ENCODE results near the gene CA6. TPM values are rescaled to one million over a fixed set of nuclear protein-coding genes. Genes with fewer than 3 reads are reported as not detected.

Gene CA6
- polyA plus RNA-seq, 1 donor (not counting 4 experiments of a cell fraction or from before 2014, with no cell fraction given): not detected

DNA sequence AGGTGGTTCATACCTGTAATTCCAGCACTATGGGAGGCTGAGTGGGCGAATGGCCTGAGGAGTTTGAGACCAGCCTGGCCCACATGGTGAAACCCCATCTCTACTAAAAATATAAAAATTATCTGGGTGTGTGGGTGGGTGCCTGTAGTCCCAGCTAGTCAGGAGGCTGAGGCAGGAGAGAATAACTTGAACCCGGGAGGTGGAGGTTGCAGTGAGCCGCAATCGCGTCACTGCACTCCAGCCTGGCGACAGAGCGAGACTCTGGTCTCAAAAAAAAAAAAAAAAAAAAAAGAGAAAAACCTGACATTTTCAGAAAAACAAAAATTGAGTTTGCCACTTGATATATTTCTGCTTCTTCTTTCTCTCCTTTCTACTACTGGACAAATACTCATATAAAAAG is 24.3 kb downstream of the CA6 start:
- no peaks in the 10 kb centered on the region for H3K4me1 ChIP-seq (ENCODE audit: control insufficient read depth, extremely low read depth, insufficient read depth, low read length)
- TF ChIP-seq, protein P1, sequence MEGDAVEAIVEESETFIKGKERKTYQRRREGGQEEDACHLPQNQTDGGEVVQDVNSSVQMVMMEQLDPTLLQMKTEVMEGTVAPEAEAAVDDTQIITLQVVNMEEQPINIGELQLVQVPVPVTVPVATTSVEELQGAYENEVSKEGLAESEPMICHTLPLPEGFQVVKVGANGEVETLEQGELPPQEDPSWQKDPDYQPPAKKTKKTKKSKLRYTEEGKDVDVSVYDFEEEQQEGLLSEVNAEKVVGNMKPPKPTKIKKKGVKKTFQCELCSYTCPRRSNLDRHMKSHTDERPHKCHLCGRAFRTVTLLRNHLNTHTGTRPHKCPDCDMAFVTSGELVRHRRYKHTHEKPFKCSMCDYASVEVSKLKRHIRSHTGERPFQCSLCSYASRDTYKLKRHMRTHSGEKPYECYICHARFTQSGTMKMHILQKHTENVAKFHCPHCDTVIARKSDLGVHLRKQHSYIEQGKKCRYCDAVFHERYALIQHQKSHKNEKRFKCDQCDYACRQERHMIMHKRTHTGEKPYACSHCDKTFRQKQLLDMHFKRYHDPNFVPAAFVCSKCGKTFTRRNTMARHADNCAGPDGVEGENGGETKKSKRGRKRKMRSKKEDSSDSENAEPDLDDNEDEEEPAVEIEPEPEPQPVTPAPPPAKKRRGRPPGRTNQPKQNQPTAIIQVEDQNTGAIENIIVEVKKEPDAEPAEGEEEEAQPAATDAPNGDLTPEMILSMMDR (optimal IDR thresholded peaks at IDR 0.05 in 1 of 3, IDR thresholded peaks at IDR 0.05 in 1 of 3, conservative IDR thresholded peaks at IDR 0.05 in 1 of 3; ENCODE audit: extremely low read depth in 1 of 3, insufficient read depth in 2 of 3, low read length in 3 of 3): no peak
- TF ChIP-seq EZH2 (IDR thresholded peaks at IDR 0.05; ENCODE audit: low read length): no peak
- H3K9me1 ChIP-seq (ENCODE audit: control insufficient read depth, extremely low read depth, insufficient read depth, low read length): no peaks in the 10 kb centered on the region
- no peaks in the 10 kb centered on the region for H3K9me3 ChIP-seq (ENCODE audit: control insufficient read depth, low read depth, low read length)
- dilution Hi-C loops (cut with MboI; ENCODE audit: extremely low pct_ligation_motif_present, low sequenced_read_pairs): no loop called here
- H3K4me3 ChIP-seq (ENCODE audit: control insufficient read depth in 2 of 3, extremely low read depth in 1 of 3, insufficient read depth in 2 of 3, low read depth in 1 of 3, low read length in 3 of 3): no peak overlapping the region
- H3K4me2 ChIP-seq (ENCODE audit: control insufficient read depth, extremely low read depth, insufficient read depth, low read depth, low read length): no peak overlapping the region
- no peaks in the 10 kb centered on the region for H3K36me3 ChIP-seq (ENCODE audit: control insufficient read depth in 2 of 2, extremely low read depth in 1 of 2, insufficient read depth in 2 of 2, low read length in 2 of 2)
- DNase-seq (ENCODE audit: low read depth, low spot score): no peak
- no peaks in the 10 kb centered on the region for H4K20me1 ChIP-seq (ENCODE audit: control insufficient read depth, extremely low read depth, insufficient read depth, low read length)
- no peak overlapping the region for H2AFZ ChIP-seq (ENCODE audit: control insufficient read depth, low read length)
- H3K27ac ChIP-seq (ENCODE audit: control insufficient read depth, insufficient read depth, low read length): no peak overlapping the region
- no peaks in the 10 kb centered on the region for H3K27me3 ChIP-seq (ENCODE audit: control insufficient read depth, extremely low read depth, insufficient read depth, low read length)
- H3K9ac ChIP-seq (ENCODE audit: control insufficient read depth, extremely low read depth, insufficient read depth, low read length): no peak overlapping the region
- no peaks in the 10 kb centered on the region for H3K79me2 ChIP-seq (ENCODE audit: control insufficient read depth, insufficient read depth, low read length)
- FAIRE-seq: no peak

DNA sequence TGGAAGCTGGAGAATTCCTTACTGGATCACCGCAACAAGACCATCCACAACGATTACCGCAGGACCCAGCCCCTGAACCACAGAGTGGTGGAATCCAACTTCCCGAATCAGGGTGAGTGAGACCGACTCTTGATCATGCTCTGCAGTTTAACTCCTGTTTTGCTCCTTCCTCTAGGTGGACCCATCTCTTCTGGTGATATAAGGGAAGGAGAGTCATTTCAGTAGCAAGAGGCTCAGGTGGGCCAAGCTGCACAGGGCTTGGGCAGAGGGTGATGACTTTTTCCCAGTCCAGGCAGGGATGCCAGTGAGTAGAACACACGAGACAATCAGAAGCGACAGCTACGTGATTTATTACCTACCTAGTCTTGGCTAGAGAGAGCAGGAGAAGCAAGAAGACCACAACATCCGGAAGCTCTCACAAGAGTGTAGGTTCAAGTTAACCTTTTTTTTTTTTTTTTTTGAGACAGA is 25.2 kb downstream of the CA6 start:
- no peak overlapping the region for H3K4me3 ChIP-seq (ENCODE audit: control insufficient read depth in 2 of 3, extremely low read depth in 1 of 3, insufficient read depth in 2 of 3, low read depth in 1 of 3, low read length in 3 of 3)
- DNase-seq (ENCODE audit: low read depth, low spot score): no peak
- no peaks in the 10 kb centered on the region for H3K27me3 ChIP-seq (ENCODE audit: control insufficient read depth, extremely low read depth, insufficient read depth, low read length)
- dilution Hi-C loops (cut with MboI; ENCODE audit: extremely low pct_ligation_motif_present, low sequenced_read_pairs): no loop called here
- H3K27ac ChIP-seq (ENCODE audit: control insufficient read depth, insufficient read depth, low read length): no peak overlapping the region
- no peak for FAIRE-seq
- H3K36me3 ChIP-seq (ENCODE audit: control insufficient read depth in 2 of 2, extremely low read depth in 1 of 2, insufficient read depth in 2 of 2, low read length in 2 of 2): no peaks in the 10 kb centered on the region
- no peak overlapping the region for H3K9ac ChIP-seq (ENCODE audit: control insufficient read depth, extremely low read depth, insufficient read depth, low read length)
- H3K9me1 ChIP-seq (ENCODE audit: control insufficient read depth, extremely low read depth, insufficient read depth, low read length): no peaks in the 10 kb centered on the region
- H3K9me3 ChIP-seq (ENCODE audit: control insufficient read depth, low read depth, low read length): no peaks in the 10 kb centered on the region
- no peak overlapping the region for H3K4me2 ChIP-seq (ENCODE audit: control insufficient read depth, extremely low read depth, insufficient read depth, low read depth, low read length)
- no peaks in the 10 kb centered on the region for H3K79me2 ChIP-seq (ENCODE audit: control insufficient read depth, insufficient read depth, low read length)
- H4K20me1 ChIP-seq (ENCODE audit: control insufficient read depth, extremely low read depth, insufficient read depth, low read length): no peaks in the 10 kb centered on the region
- TF ChIP-seq, protein P1 (optimal IDR thresholded peaks at IDR 0.05 in 1 of 3, IDR thresholded peaks at IDR 0.05 in 1 of 3, conservative IDR thresholded peaks at IDR 0.05 in 1 of 3; ENCODE audit: extremely low read depth in 1 of 3, insufficient read depth in 2 of 3, low read length in 3 of 3): no peak
- no peak for TF ChIP-seq EZH2 (IDR thresholded peaks at IDR 0.05; ENCODE audit: low read length)
- no peak overlapping the region for H2AFZ ChIP-seq (ENCODE audit: control insufficient read depth, low read length)
- no peaks in the 10 kb centered on the region for H3K4me1 ChIP-seq (ENCODE audit: control insufficient read depth, extremely low read depth, insufficient read depth, low read length)

Measured in keratinocyte (primary cell).